ENCODE measurements around the gene DUS1L.

DNA sequence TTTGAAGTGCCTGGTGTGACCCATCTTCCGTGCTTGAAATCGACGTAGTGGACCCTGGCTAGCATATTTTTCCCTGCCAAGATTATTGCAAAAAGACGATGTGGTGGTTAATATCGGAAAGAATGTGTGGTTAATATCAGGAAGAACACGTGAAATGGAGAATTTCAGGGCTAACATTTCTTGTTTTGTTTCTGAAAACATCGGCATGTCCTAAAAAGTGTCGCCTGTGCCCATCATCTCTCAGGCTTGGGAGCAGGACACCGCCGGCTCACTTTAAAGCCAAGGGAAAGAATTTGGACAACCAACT is 27.8 kb downstream of the DUS1L start:
- TF ChIP-seq, protein P1, sequence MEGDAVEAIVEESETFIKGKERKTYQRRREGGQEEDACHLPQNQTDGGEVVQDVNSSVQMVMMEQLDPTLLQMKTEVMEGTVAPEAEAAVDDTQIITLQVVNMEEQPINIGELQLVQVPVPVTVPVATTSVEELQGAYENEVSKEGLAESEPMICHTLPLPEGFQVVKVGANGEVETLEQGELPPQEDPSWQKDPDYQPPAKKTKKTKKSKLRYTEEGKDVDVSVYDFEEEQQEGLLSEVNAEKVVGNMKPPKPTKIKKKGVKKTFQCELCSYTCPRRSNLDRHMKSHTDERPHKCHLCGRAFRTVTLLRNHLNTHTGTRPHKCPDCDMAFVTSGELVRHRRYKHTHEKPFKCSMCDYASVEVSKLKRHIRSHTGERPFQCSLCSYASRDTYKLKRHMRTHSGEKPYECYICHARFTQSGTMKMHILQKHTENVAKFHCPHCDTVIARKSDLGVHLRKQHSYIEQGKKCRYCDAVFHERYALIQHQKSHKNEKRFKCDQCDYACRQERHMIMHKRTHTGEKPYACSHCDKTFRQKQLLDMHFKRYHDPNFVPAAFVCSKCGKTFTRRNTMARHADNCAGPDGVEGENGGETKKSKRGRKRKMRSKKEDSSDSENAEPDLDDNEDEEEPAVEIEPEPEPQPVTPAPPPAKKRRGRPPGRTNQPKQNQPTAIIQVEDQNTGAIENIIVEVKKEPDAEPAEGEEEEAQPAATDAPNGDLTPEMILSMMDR (IDR thresholded peaks at IDR 0.05; ENCODE audit: low read depth, low read length), result no peak
- TF ChIP-seq, protein P2, sequence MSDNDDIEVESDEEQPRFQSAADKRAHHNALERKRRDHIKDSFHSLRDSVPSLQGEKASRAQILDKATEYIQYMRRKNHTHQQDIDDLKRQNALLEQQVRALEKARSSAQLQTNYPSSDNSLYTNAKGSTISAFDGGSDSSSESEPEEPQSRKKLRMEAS (IDR thresholded peaks at IDR 0.05; ENCODE audit: low read depth, low read length), result no peak
- TF ChIP-seq POLR2A (IDR thresholded peaks at IDR 0.05; ENCODE audit: extremely low read depth, insufficient read length), result no peak
- no peak for TF ChIP-seq MYC (IDR thresholded peaks at IDR 0.05; ENCODE audit: low read depth, low read length)
